OCI-LY1 (cell line): ENCODE results near the gene MAP4K4.

Source experiments
- CTCF ChIP-seq: fragments of 200-600 bp; sonication (generic), shearing (Covaris generic); IDR thresholded peaks from 2 replicates; pipeline ENCODE4 v1.5.1; 2017; ENCODE audit warnings: mild to moderate bottlenecking, antibody characterized with exemption, low read length, moderate library complexity, mixed read lengths
- EZH2 ChIP-seq: fragments of 200-600 bp; sonication (generic), shearing (Covaris generic); IDR thresholded peaks from 2 replicates; pipeline ENCODE4 v1.8.0; 2017; ENCODE audit warnings: borderline replicate concordance, mixed run types, mild to moderate bottlenecking, antibody characterized with exemption, low read length, moderate library complexity, mixed read lengths

DNA sequence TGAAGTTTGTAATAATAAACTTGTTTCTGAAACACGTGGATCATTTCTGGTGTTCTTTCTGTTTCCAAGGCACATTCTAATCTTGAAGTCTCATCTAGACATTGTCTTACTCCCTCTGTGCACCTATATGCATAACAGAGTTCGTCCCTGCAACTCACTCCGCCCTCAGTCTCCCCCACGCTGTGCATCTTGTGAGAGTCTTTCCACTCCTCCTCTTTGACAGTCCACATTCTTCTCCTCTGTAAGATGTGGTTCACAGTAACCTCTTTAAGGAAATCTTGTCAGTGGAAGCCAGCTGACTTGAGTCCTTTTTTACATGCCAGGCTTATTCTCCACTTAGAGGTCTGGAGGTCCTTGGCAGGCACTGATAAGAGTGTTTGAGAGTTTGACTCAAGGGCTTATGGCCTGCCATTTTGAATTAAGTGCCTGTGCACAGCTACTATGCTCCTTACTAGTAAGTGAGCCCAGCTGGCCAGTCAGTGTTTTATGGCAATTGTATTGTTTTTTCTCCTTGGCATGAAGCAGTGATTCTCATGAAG lies 185.3 kb downstream of the MAP4K4 start:
- TF ChIP-seq EZH2 = no peak
- no peak for TF ChIP-seq CTCF
